GM18508 (cell line): ENCODE results near the gene DDX49.

Source experiments
- ATAC-seq: cut with Tn5 transposase; IDR thresholded peaks from one replicate; pipeline ENCODE4 v1.9.1; 2021; ENCODE audit warnings: moderate number of reproducible peaks; ENCODE audit not compliant: insufficient read depth, unreplicated experiment

DDX49 gene

GRCh38 chr19:18919086-18919899, at the start of gene DDX49, which contains the start of gene COPE:
DDX49 (plus strand) TSS chr19:18919715; CDS start chr19:18919742, 27 bp downstream.
COPE (minus strand) TSS chr19:18919387; CDS start chr19:18919348, 39 bp downstream.
- ATAC-seq, result peak; percentile 84

- ATAC-seq, result no peak
Observed at GRCh38 chr19:18869781-18870530, 49.6 kb upstream of the DDX49 start.

GRCh38 chr19:18870531-18871172, 48.9 kb upstream of the DDX49 start:
- ATAC-seq, result no peak

GRCh38 chr19:18871543-18871942, 48.0 kb upstream of the DDX49 start:
- ATAC-seq, result no peak

GRCh38 chr19:18875726-18876125, 43.8 kb upstream of the DDX49 start:
- ATAC-seq, result no peak

GRCh38 chr19:18876865-18877264, 42.6 kb upstream of the DDX49 start:
- no peak for ATAC-seq

GRCh38 chr19:18878058-18878797, 41.3 kb upstream of the DDX49 start:
- ATAC-seq, result no peak

- ATAC-seq, result no peak
Observed at GRCh38 chr19:18878858-18879578, 40.5 kb upstream of the DDX49 start.

GRCh38 chr19:18879579-18880373, 39.7 kb upstream of the DDX49 start:
- no peak for ATAC-seq

GRCh38 chr19:18881491-18881890, 38.0 kb upstream of the DDX49 start:
- no peak for ATAC-seq

GRCh38 chr19:18883526-18884304, 35.8 kb upstream of the DDX49 start:
- no peak for ATAC-seq

- no peak for ATAC-seq
Observed at GRCh38 chr19:18886972-18887371, 32.5 kb upstream of the DDX49 start.

- no peak for ATAC-seq
Observed at GRCh38 chr19:18889949-18890745, 29.4 kb upstream of the DDX49 start.

GRCh38 chr19:18893587-18894253, 25.8 kb upstream of the DDX49 start:
- ATAC-seq, result no peak

GRCh38 chr19:18894254-18895037, 25.1 kb upstream of the DDX49 start:
- ATAC-seq, result no peak
